Esophagus squamous epithelium (tissue), 5 donors: Measurements from ENCODE around the gene CARS1. TPM values are rescaled to one million over a fixed set of nuclear protein-coding genes. Genes with fewer than 3 reads are reported as not detected.

ENCODE experiments used
- DNase-seq: peaks from one replicate; lab custom pipeline; 2025; lab: John Stamatoyannopoulos, UW
- H3K27ac ChIP-seq, 4 donors: fragments of 200-600 bp; sonication (generic); one replicate each; pipeline ENCODE4 v1.5.1; 2016 to 2019; ENCODE audit warnings: mild to moderate bottlenecking in 1 of 4
- H3K27me3 ChIP-seq, 4 donors: fragments of 200-600 bp; sonication (generic); 1 replicate in 3 of 4; 2 replicates in 1 of 4; pipeline versions ENCODE4 v1.5.1 to v1.6.0; 2017 to 2021; ENCODE audit warnings: antibody characterized with exemption in 1 of 4
- H3K36me3 ChIP-seq, 3 donors: fragments of 200-600 bp; sonication (generic); one replicate each; pipeline ENCODE4 v1.5.1; 2016 to 2019
- H3K4me1 ChIP-seq, 3 donors: fragments of 200-600 bp; sonication (generic); one replicate each; pipeline ENCODE4 v1.5.1; 2017 to 2019
- H3K4me3 ChIP-seq, 4 donors: fragments of 200-600 bp; sonication (generic); 1 replicate in 3 of 4; 2 replicates in 1 of 4; pipeline ENCODE4 v1.5.1; 2016 to 2019; ENCODE audit warnings: mild to moderate bottlenecking in 2 of 4, moderate library complexity in 1 of 4
- H3K9me3 ChIP-seq, 3 donors: fragments of 200-600 bp; sonication (generic); one replicate each; pipeline ENCODE4 v1.5.1; 2016 to 2019
- CTCF ChIP-seq, 6 experiments: fragments of 450-650 bp in 4 of 6; fragments of 200-600 bp in 2 of 6; sonication (generic) in 2 of 6; IDR thresholded peaks; one replicate each; pipeline ENCODE4 v1.5.1; 2016 to 2019; ENCODE audit warnings: antibody characterized with exemption in 6 of 6, mild to moderate bottlenecking in 4 of 6, moderate library complexity in 4 of 6
- POLR2A ChIP-seq, 4 donors: fragments of 450-650 bp; IDR thresholded peaks; one replicate each; pipeline ENCODE4 v1.6.1; 2017; ENCODE audit warnings: antibody characterized with exemption in 4 of 4, mild to moderate bottlenecking in 4 of 4, moderate library complexity in 3 of 4
- WGBS, 2 donors: methylation state at CpG; one replicate each; pipeline ENCODE4 v1.1.5; 2018; 5-methylcytosine and 5-hydroxymethylcytosine counted together
- intact Hi-C: fragments of 100-400 bp; cut with DNase I; formaldehyde crosslinking; loops from one replicate; pipeline ENCODE4 v1.15.0; 2022
- small RNA-seq, 4 donors: library from RNA; depleted of rRNA; stranded (forward); fragments of <200 nt; gene quantifications; one replicate each; pipeline ENCODE3, GENCODE V24; 2016
- total RNA-seq, 4 donors: library from RNA; depleted of rRNA; stranded (reverse); fragments of >200 nt; gene quantifications; one replicate each; pipeline ENCODE4 v1.1.0, GENCODE V29; 2016
- donor health status: DM: yes; HTN: yes; CAD: no.

CARS1 gene
- total RNA-seq, 4 donors from 2014 or later, result 22.7 to 35.7 (median 28.4) TPM

- Histone ChIP-seq H3K4me3 (no peak overlapping the region), H3K9me3 (no peaks in the 10 kb centered on the region), H3K27me3 (no peaks in the 10 kb centered on the region), H3K36me3 (peaks cover 41 to 100% (median 58%) of the 10 kb centered on the region in 3 donors), H3K4me1 (peaks cover 0 to 9% (median 0%) of the 10 kb centered on the region in 3 donors), H3K27ac (peak overlapping the region in 1 of 4 donors; percentile 11)
- DNase-seq, result no peak
- 70 to 75% methylated on average over 8 to 9 of the region's 9 CpGs for WGBS, 2 donors
- intact Hi-C loops, result no loop called here
- TF ChIP-seq CTCF (IDR thresholded peaks at IDR 0.05), result no peak
- TF ChIP-seq POLR2A (IDR thresholded peaks at IDR 0.05), result no peak
These were observed 105.8 kb downstream of the CARS1 start for GRCh38 chr11:2951231-2952110.

Small RNA genes lying within 50 kb of the gene (small RNA-seq; reads per million reads assigned to genes)
- gene RNU1-91P (0 reads per million in 4 donors), gene SNORA54 (5.4 to 15.0 (median 12.5) reads per million in 4 donors)

Other genes starting within 250 kb of the CARS1 start
- 10 to 100 TPM in 2 of 4 donors, 1 to 10 TPM in 2; 4.1 to 54.6 (median 20.8) TPM for gene CDKN1C, start 171.6 kb downstream of the CARS1 start, total RNA-seq
- gene PHLDA2, start 128.0 kb downstream of the CARS1 start, total RNA-seq, result 10 to 100 TPM; 10.2 to 39.2 (median 22.5) TPM
- 100 to 1,000 TPM; 108 to 140 (median 121) TPM for gene NAP1L4, start 65.1 kb downstream of the CARS1 start, total RNA-seq
- 10 to 100 TPM; 11.9 to 30.9 (median 17.9) TPM for gene OSBPL5, start 107.9 kb upstream of the CARS1 start, total RNA-seq
- gene MRGPRG, start 161.4 kb upstream of the CARS1 start, total RNA-seq, result not detected
- under 1 TPM in 1 of 4 donors, not detected in 3; 0.50 TPM for gene MRGPRE, start 175.0 kb upstream of the CARS1 start, total RNA-seq